HG03039 (cell line): ENCODE measurements around the gene SF3A1.

Experiments used
- ATAC-seq: cut with Tn5 transposase; IDR thresholded peaks from one replicate; pipeline ENCODE4 v1.9.1; 2021; ENCODE audit warnings: mild to moderate bottlenecking, moderate library complexity; ENCODE audit not compliant: unreplicated experiment

The SF3A1 gene

DNA sequence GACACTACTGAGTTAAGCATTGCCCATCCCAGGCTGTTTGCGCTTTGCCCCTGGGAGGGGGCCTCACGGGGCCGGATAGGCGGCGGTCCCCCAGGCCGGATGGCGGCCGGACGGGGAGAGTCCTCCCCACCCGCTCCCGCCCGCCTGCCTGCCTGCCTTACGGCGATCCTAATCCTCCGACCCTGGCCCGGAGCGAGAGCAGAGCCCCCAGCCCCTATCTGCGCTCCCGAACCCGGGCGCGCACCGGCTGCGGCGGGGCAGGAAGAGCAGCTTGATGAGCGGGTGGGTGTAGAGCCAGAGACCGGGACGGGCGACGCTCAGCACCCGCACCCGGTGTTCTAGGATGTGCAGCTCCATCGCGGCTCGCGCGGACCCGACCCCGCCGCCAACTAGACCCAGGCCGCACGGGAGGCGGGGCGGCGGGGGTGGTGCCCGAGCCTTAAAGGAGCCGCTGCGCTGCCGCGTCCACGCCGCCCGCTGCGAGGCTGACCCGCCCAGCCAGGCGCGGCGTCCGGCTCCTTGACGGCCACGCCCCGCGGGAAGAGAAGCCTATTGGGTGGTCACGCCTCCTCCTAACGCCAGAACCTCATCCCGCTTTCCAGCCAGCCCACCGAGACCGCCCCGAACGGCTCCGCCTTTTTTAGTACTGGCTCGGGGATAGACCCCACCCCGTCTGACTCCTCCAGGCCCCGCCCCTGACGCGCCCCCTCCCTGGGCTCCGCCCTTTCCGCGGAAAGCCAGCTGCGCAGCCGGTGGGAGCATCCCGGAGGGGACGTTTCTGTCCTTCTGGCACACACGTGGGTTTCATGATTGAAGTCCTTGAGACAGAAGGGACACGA, 67.3 kb downstream of the SF3A1 start, which contains the start of gene CASTOR1:
CASTOR1 (minus strand) TSS at position 365 of the 839 bp plus-strand sequence; CDS start at position 357, 8 bp downstream.
- ATAC-seq: peak; percentile 58

DNA sequence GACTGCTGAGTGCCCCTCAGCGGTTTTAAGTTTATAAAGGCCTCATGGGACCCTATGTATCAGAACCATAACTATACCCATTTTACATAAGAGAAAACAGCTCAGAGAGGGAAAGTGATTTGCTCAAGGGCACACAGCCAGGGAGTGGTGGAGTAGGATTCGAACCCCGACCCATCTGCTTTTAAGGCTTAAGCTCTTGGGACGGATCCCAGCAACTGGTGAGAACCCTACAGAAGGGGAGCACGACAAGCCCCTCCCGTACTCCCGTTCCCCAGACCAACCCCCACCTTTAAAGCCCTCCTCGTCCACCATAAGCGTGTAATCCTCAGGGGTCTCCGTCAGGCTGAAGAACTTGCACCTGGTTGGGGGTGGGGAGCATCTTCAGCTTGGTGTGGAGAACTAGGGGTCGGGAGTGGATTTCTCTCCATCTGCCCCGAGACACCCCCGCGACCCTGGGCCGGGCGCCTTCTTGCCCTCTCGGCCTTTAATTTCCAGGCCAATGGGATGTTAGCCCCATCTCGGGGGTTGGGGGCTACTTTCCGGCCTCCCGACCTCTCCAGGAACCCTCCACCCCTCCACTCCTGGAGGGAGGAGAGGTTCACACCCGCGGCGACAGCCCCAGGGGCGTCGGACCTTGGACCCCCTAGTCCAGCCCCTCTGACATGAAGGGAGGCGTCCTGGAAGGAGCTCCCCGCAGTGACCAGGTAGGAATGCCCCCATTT, 68.1 kb downstream of the SF3A1 start:
- no peak for ATAC-seq

DNA sequence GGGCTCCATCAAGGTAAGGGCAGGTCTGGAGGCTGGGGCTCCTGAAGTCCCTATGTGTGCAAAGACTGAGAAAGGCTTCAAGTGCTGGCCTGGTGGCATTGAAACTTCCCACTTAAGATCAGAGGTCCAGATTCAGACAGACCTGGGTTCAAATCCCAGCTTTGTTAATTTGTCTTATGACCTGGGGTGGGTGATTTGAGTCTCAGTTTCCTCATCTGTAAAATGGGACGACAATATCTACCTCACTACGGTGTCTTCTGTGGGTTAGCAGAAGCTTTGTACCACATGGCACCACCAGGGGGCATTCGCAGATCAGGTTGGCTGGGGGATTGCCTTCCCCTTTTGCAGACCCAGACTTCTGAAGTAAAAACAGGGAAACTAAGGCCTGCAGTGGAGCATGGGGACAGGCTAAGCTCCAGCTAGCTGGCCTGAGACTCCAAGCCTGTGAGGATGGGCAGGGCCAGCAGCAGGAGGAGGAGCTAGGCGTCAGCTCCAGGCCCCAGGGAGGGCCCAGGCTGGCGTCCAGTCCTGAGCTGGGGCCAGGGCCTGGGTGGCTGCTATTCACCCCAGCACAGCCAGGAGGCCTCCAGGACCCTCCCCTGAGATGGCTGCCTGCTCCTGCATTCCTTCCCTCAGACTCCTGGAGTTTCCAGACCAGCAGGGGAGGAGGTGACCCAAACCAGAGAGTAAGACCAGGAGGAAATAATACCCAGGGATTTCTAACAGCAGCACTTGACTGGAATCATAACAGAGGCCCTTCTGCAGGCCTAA, 68.9 kb downstream of the SF3A1 start:
- no peak for ATAC-seq

DNA sequence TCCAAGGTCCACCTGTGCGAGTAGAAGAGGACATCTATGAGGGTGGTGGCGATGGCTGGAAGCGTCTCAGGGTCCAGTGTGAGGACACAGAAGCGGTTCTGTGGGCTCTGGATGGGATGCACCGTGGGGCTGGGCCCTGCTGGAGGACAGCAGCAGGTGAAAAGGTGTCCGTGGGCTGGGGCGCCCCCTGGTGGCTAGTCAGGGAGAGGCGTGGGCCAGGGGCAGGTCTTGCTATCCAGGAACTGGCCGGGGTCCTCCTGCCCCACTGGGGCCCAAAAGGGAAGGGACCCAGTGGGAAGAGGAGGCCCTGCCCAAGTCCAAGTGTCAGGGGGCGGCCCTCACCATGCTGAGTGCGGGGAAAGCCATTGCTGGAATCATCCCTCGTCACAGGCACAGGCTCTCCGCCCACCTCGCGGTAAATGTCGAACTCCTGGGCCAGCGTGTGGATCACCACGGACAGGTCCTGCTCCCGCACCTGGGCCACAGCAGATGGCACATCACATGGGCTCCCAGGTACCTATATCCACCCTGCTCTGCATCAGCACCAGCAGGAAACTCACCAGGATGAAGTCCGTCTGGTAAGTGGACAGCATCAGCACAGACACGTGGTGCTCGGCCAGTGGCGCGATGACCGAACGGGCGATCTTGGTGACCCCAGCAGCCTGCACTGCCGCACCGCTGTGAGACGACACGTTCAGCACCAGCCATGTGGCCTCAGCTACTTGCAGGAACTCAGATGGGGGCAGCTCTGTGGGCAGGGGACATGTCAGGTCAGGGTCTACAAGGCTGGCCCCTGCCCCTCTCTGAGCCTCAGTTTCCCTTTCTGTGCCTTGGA, 69.7 kb downstream of the SF3A1 start:
- ATAC-seq: no peak

DNA sequence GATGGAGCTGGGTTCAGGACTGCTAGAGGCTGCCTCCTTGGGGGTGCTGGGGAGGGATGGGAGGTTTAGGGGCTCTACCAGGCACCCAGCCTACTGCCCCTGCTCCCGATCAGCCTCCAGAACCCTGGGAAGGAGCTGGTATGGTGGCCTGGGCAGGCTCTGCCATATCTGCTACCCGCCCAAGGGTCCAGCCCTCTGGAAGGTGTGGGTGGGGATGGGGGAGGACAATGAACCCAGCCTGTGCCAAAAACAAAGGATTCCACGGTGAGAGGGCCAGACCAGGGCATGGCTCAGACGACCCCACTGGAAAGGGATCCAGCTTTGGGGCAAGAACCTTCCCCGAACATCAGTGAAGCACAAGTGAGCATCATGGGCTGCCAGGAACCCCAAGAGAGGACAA, 70.4 kb downstream of the SF3A1 start:
- ATAC-seq: no peak

DNA sequence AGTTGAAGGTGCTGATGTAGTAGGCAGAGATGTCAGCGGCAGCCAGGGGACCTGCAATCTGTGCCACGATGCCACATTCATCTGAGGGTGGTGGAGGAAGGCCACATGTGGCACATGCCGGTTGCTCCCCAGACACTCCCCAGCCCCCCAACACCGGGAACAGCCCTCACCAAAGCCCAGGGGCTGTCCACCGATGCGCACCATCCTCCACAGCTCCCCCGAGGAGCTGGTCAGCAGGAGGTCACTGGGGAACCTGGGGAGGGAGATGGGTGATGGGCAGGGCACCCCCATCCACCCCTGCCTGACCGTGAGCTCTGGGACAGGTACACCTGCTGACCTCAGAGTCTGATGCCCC, 70.9 kb downstream of the SF3A1 start:
- ATAC-seq: no peak

DNA sequence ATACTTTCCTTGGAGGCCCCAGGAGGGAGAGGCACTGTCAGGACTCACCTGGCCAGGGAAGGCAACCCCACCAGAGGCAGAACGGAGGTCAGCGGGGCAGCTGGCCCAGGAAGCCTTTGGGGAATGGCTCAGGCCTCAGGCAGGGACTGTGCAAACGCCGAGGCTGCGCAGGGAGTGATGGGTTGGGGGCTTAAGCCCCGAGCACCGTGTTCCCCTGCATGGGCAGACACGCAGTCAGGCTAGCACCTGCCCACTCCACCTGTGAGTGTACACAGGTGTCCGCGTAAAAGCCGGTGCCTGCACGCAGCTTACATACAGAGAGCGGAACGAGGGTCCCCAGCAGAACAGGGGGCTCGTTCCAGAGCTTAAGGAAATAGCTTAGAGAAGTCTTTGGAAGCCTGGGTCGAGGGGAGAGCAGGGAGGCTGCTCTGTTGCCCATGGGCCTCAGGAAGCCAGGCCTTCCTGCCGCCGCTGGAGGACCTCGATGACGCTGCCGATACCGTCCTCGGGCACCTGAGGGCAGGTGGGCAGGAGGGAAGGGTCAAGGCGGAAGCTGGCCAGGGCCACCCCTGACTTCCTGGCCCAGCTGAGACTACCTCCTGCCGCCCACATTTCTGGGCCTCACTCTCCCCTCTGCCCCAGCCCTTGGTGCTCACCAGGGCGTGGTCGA, 71.4 kb downstream of the SF3A1 start:
- ATAC-seq: no peak

DNA sequence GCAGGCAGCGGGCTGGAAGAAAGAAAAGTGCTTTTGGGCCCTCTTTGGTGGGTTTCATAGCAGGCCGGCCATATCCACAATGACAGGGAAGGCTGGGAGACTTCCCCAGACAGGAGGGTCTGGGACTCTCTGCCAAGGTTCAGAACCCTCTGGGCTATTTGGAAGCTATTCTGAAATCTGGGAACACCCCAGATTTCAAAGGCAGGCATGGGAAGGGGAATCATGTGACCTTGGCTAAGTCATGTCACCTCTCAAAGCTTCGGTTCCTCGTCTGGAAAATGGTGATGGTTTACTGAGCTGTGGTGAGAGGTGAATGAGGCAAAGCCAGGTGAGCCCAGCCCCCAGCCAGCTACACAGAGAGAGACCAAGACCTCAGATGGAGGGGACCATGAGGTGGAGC, 72.0 kb downstream of the SF3A1 start:
- ATAC-seq: no peak

DNA sequence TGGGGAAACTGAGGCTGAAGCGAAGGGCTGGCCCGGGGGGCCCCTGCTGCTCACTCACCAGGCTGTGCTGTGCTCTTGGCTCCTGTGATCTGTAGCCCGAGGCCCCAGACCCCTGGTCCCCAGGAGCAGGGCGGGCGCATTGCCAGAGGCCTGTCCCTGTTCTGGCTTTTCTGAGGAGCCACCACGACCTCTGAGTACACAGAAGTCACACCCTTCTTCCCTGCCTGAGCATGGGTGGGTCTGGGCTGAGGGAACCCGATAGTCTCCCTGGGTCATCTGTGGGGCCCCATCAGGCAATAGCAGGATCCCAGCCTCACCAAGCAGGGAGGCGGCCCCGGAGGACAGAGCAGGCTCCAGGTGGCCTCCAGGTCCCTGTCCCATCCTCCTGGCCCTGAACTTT, 72.5 kb downstream of the SF3A1 start:
- ATAC-seq: no peak

DNA sequence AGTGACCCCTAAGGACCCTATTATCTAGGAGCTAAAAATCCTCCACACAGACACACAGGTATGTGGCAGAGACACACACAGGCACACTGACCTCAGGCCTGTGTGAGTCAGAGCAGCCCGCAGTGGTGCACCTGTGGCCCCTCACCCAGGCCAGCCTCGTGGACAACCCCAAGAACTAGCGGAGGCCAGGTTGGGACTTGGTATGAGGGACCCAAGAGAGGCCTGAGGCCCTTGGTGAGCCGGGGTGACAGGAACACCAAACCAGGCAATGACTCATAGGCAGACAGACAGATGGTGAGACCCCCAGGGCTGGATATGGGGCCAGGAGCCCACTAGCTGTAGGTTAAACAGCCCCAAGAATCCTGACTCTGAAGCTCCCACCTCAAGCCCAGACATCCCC, 73.4 kb downstream of the SF3A1 start:
- ATAC-seq: no peak

DNA sequence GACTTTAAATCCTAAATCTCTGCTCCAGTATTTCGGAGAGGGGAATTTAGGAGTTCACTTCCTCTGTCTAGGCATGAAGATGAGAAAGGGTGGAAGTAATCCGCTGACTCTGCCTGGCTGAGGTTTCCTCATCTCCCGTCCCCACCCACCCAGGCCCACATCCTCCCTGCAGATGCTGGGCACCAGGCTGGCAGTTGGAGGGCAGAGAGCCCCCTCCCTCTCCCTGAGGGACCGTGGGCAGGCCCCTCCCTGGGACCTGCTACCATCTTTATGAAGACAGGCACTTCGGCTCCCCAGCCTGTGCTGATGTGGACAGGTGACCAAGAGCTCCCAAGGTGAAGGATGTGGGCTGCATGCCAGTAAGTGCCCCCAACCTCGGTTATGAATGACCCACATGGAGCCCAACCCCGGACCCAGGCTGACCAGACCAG, 74.1 kb downstream of the SF3A1 start:
- no peak for ATAC-seq
